Measurements from ENCODE around the gene SCG2.

The SCG2 gene

DNA sequence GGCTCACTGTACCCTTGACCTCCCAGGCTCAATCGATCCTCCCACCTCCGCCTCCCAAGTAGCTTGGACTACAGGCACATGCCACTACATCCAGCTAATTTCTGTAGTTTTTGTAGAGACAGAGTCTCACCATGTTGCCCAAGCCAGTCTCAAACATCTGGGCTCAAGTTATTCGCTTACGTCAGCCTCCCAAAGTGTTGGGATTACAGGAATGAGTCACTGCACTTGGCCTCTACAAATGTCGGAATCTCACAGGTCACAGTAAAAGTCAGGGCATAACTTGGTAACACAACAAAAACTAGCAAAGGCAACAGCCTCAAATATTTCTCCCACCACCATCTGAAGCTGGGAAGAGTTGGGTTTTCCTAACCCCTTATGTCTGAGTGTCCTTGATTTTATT is 25.3 kb downstream of the SCG2 start:
- DNase-seq (ENCODE audit: low spot score), result no peak

DNA sequence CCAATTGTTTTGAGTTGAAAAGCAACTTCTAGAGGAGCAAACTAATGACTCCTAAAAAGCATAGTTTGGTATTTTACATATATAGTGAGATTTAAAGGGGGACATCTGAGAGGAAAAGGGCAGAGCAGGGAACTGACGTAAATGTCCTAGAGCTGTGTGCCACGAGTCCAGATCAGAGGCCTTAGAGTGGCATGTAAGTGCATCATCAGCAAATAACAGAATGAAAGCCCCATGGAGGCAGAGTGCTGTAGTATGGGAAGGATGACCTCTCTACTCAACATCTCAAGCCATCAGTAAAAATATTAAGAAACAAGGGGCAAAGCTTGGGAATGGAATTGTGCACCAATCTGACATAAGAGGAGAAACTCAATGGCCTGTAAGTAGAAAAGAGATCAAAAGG is 31.4 kb downstream of the SCG2 start:
- no peak for DNase-seq (ENCODE audit: low spot score)

DNA sequence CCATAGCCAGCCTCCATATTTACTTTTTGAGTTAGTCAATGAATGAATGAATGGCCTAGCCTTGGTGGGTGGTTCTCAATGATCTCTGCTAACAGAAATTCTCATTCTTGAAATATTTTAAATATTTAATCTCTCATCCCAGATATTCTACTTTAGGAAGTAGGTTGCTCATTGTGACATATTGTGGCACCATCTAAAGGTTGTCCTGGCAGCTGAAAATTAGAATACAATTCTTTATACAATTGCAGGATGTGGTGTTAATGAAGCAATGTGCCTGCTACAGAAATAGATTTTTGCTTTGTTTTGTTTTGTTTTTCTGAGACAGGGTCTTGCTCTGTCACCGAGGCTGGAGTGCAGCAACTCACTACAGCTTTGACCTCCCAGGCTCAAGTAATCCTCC is 35.8 kb downstream of the SCG2 start:
- DNase-seq (ENCODE audit: low spot score), result no peak

DNA sequence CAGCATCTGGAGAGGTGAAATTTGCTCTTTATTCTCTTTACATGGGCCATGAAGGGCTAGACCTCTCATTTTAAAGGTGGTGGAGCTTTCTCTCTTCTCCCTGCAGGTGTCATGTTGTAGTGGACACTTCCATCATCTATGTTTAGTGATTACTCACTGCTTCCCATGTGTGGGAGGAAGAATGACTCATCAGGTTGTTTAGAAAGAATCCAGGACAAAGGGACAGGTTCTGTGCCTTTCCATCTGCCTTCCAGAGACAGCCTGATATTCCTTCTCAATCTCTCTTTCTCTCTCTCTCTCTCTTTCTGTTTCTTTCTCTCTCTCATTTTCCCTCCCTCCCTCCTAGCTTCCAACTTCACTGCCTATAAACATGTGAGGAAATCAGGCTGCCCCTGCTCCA is 38.7 kb downstream of the SCG2 start:
- DNase-seq (ENCODE audit: low spot score), result peak; percentile 93

DNA sequence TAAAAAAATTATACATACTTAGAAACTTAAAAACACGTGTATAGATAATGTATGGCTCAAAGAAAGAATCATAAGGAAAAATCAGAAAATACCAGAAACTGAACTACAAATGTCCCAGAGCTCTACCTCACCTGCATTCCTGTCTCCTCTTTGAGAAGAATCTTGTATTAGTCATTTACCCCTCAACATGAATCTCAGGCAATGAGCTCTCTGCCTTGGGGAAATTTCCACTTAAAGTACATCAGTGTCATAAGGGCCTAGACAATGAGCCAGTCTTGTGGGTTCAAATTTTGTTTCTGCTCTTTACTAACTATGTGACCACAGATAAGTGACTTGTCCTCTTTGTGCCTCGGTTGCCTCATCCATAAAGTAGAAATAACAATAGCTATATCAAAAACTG is 40.1 kb downstream of the SCG2 start:
- DNase-seq (ENCODE audit: low spot score), result no peak

DNA sequence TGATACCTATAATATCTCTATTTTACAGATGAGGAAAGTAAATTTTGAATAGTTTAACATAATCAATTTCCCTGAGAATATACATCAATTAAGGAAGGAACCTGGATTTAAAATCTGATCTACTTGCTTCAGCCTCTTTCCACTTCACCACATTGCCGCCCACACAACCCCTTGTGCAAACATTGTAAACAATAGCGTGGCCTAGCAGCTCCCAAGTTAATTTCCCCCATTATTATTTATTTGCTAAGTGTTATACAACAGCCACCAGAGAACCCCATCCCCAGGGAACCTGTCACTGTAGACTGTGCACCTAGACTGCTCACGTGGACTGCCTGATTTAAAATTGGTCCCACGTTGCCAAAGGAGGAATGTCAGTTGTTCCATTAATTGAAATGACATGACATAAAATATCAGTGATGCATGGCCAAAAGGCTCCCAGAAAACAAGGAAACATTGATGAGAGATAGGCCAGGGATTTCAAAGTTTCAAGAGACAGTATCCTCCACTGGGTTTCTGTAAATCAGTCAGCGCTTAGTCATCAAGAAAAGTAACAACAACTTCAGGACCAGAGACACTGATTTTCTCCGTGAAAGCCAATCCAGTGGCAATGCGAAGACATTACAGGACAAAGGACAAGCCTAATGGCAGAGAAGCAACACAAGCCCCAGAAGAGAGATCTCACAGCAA is 41.3 kb downstream of the SCG2 start:
- DNase-seq (ENCODE audit: low spot score), result peak; percentile 71

DNA sequence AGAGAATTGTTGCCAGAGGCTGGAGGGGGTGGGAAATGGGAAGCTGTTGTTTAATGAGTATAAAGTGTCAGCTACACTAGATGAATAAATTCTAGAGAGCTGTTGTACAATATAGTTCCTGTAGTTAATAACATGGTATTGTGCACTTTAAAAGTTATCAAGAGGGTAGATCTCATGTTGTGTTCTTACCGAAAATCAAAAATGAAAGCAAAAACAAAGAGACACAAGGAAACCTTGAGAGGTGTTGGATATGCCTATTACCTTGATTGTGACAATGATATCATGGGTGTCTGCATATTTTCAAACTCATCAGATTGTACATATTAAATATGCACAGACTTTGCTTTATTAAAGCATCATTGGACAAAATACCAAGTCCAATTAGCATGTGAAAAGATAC is 43.2 kb downstream of the SCG2 start:
- DNase-seq (ENCODE audit: low spot score), result no peak

DNA sequence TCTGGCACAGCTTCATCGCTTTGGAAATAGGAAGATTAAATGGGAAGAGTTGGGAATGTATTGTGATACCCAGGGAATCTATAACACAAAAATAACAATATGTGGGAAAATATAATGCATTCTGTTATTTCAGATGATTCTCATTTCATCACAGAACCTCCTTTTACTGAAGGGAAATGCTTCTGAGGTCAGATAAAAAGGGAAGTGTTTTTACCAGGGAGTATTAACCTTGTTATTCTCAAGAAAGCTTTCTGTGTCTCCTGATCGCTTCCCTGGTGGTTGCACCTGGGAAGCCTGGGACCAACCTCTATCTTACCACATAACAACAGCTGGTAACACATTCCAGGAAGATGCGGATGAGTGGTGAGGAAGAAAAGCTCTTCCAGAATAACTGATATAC is 47.2 kb downstream of the SCG2 start:
- no peak for DNase-seq (ENCODE audit: low spot score)

DNA sequence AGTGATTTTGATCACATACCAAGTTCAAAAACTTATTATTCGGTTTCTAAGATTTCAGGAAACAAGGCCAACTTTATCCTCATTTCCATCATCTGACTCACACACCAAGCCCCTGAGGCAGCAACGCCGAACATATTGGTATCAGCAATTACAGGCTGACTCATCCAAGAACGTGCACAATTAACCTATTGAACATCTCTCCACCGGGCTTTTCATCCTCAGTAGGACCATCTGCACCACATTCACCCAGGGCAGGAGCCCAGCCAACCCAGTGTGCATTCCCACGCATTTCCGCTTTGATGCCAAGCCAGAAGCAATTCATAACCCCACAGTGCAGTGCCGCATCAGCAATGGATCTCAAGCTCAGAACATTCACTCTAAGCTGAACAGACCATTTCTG is 52.9 kb downstream of the SCG2 start:
- DNase-seq (ENCODE audit: low spot score), result peak; percentile 95

DNA sequence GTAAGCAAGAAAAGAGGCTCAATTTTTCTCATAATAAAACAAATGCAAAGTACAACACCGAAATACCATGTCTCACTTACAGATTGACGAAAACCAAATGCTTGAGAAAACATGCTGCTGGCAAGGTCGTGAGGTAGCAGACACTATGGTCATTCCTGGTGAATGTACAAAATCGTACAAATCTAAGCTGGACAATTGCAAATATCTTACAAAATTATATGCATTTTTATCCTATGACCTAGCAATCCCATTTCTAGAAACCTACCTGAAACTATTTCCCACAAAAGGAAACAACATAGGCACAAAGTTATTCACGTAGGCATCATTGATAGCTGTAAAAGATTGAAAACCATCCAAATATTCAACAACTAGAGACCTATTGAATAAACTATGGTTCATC is 54.0 kb downstream of the SCG2 start:
- DNase-seq (ENCODE audit: low spot score), result no peak

Data from SW480 (cell line).